Brain microvascular endothelial cell (primary cell): ENCODE data around the gene PPAN.

ENCODE experiments used
- DNase-seq: peaks from one replicate; pipeline ENCODE4 v3.0.0-alpha.2; 2020
- H3K27ac ChIP-seq: fragments of 250-450 bp; sonication (Bioruptor Pico); 2 replicates; pipeline ENCODE4 v1.5.1; 2020; ENCODE audit warnings: mild to moderate bottlenecking, moderate library complexity
- H3K27me3 ChIP-seq: fragments of 250-450 bp; sonication (Bioruptor Pico); replicated peaks from 2 replicates; pipeline ENCODE4 v1.5.1; 2020; ENCODE audit warnings: mild to moderate bottlenecking
- H3K36me3 ChIP-seq: fragments of 250-450 bp; sonication (Bioruptor Pico); replicated peaks from 2 replicates; pipeline ENCODE4 v1.5.1; 2020; ENCODE audit warnings: mild to moderate bottlenecking
- H3K4me3 ChIP-seq: 2 replicates; pipeline ENCODE4 v1.5.1; 2011; ENCODE audit warnings: low read depth, mild to moderate bottlenecking, control low read depth, low read length, moderate library complexity
- in situ Hi-C: cut with HindIII; loops from 2 replicates; pipeline ENCODE4 v1.10.0; 2017; ENCODE audit warnings: low sequenced_read_pairs, low pct_ligation_motif_present
- TF ChIP-seq, protein P1 (sequence below): IDR thresholded peaks from 2 replicates; pipeline ENCODE4 v1.5.1; 2011; ENCODE audit warnings: low read depth, mild to moderate bottlenecking, moderate library complexity, low read length, control low read depth, inconsistent platforms; ENCODE audit errors: missing control alignments

Gene PPAN

DNA sequence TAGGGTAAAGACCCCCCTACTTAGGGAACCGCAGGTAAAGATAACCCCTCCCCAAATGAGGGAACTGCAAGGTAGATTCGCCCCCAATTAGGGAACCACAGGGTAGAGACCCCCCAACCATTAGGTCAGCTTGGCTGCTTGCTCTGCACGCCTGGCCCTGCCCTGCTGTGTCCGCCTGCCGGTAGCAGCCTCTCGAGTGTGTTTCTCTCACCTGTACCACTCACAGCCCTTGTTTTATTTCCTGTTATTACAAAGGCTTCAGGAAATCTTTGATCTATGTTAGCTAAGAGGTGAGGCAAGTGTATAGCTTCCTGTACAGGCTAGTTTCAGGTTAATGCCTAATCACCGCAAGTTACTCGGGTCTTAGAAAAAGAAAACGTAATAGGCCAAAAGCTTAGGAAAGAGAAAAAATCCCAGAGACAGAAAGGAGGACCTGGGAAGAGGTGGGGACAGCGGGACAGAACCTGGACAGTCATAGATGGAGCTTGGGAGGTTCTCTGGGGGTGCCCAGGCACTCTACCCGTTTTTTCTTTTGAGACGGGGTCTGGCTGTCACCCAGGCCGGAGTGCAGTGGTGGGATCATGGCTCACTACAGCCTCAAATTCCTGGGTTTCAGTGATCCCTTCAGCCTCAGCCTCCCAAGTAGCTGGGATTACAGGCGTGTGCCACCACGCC lies 36.7 kb downstream of the PPAN start:
- TF ChIP-seq, protein P1, sequence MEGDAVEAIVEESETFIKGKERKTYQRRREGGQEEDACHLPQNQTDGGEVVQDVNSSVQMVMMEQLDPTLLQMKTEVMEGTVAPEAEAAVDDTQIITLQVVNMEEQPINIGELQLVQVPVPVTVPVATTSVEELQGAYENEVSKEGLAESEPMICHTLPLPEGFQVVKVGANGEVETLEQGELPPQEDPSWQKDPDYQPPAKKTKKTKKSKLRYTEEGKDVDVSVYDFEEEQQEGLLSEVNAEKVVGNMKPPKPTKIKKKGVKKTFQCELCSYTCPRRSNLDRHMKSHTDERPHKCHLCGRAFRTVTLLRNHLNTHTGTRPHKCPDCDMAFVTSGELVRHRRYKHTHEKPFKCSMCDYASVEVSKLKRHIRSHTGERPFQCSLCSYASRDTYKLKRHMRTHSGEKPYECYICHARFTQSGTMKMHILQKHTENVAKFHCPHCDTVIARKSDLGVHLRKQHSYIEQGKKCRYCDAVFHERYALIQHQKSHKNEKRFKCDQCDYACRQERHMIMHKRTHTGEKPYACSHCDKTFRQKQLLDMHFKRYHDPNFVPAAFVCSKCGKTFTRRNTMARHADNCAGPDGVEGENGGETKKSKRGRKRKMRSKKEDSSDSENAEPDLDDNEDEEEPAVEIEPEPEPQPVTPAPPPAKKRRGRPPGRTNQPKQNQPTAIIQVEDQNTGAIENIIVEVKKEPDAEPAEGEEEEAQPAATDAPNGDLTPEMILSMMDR, result no peak
- DNase-seq, result no peak
- H3K4me3 ChIP-seq, result no peak overlapping the region
- H3K27me3 ChIP-seq, result no peaks in the 10 kb centered on the region
- no peak overlapping the region for H3K27ac ChIP-seq
- in situ Hi-C loops, result no loop called here
- H3K36me3 ChIP-seq, result peaks cover 91% of the 10 kb centered on the region

- DNase-seq, result no peak
- H3K36me3 ChIP-seq, result peaks cover 83% of the 10 kb centered on the region
- TF ChIP-seq, protein P1, result no peak
- H3K27ac ChIP-seq, result no peak overlapping the region
- H3K4me3 ChIP-seq, result no peak overlapping the region
- no peaks in the 10 kb centered on the region for H3K27me3 ChIP-seq
- in situ Hi-C loops, result no loop called here
Observed at GRCh38 chr19:10143681-10144080, 37.5 kb downstream of the PPAN start.

- peaks cover 81% of the 10 kb centered on the region for H3K36me3 ChIP-seq
- in situ Hi-C loops, result no loop called here
- H3K27me3 ChIP-seq, result no peaks in the 10 kb centered on the region
- no peak overlapping the region for H3K4me3 ChIP-seq
- TF ChIP-seq, protein P1, result no peak
- no peak for DNase-seq
- H3K27ac ChIP-seq, result no peak overlapping the region
Observed at GRCh38 chr19:10144361-10144760, 38.2 kb downstream of the PPAN start.

GRCh38 chr19:10145031-10145430 lies 38.9 kb downstream of the PPAN start:
- H3K27me3 ChIP-seq, result no peaks in the 10 kb centered on the region
- no peak for DNase-seq
- no peak overlapping the region for H3K27ac ChIP-seq
- in situ Hi-C loops, result no loop called here
- H3K36me3 ChIP-seq, result peaks cover 81% of the 10 kb centered on the region
- no peak overlapping the region for H3K4me3 ChIP-seq
- TF ChIP-seq, protein P1, result no peak

DNA sequence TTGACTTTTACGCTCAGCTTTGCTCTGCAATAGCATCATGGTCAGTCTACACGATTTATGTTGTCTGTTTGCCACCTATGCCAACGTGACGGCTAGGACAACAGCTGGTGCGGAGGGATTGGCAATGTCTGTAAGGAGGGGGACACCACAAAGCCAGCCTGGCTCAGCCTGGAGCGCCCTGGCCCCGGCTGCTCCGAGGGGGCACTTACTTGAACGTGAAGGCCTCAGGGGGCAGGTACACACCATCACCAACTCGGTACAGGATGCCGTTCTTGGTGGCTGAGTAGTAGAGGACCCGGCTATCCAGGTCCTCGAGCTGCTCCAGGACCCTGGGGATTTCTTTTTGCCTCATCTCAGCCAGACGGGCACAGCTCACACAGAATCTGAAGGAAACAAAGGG lies 40.0 kb downstream of the PPAN start:
- no peak overlapping the region for H3K4me3 ChIP-seq
- no peak for DNase-seq
- no peak overlapping the region for H3K27ac ChIP-seq
- H3K27me3 ChIP-seq, result no peaks in the 10 kb centered on the region
- TF ChIP-seq, protein P1, result no peak
- H3K36me3 ChIP-seq, result peaks cover 82% of the 10 kb centered on the region
- in situ Hi-C loops, result no loop called here

DNA sequence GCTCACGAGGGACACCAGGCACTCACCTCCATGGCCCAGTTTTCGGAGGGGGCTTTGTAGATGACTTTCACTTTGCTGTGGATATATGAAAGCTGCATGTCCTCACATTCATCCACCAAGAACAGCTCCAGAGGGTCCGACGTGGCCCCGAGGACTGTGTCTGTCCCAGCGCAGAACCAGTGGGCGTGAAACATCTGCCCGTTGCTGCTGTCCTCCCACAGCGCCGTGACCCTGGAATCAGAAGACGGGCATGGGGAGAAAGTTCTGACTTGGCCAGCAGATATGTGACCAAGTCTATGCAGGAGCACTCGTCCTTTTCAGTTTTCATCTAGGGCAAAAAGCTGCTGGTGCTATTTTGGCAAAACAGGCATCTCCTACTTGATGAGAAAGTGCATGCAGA lies 43.3 kb downstream of the PPAN start:
- in situ Hi-C loops, result no loop called here
- no peak overlapping the region for H3K27ac ChIP-seq
- H3K4me3 ChIP-seq, result no peak overlapping the region
- no peak for DNase-seq
- TF ChIP-seq, protein P1, result no peak
- peaks cover 70% of the 10 kb centered on the region for H3K36me3 ChIP-seq
- H3K27me3 ChIP-seq, result no peaks in the 10 kb centered on the region
